ENCODE data around the gene COG5.

Gene COG5

DNA sequence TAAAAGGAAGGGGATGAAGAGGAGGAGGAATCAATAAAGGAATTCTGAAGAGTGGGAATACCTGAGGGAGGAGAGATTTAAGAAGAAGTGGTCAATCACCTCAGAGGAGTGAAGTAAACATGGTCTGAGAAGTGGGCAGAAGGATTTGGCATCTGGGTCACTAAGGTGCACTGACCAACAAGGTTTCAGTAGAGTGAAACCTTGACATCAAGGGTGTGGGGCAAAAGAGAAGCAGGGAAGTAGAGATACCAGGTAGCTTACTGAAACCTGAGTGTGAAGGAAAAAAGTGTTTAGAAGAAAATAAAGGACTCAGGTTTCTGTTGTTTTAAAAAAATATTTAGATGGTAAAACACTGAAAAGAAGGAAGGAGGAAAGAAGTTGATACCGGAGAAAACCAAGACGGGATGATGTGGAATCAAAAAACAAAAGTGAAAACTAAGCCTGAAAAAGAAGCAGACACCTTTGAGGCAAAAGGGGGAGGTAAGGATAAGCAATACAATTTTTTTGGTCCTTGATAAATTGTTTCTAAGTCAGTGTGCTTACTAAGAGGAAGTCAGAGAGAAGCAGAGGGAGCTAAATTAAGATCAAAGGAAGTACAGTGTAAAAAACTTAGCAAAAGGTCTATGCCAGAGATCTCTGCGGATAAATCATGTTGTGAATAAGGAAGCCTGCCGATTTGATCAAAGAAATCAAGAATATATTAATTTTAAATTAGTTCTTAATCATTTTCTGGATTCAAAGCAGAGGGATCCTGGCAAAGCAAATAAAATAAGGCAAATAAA is 231.0 kb downstream of the COG5 start:
- no peak for DNase-seq

- no peak for DNase-seq
Observed at GRCh38 chr7:107330478-107330877, 233.2 kb downstream of the COG5 start.

GRCh38 chr7:107327986-107328569 is 235.6 kb downstream of the COG5 start:
- DNase-seq, result no peak

- DNase-seq, result no peak
Observed at GRCh38 chr7:107326061-107326460, 237.7 kb downstream of the COG5 start.

GRCh38 chr7:107322015-107322414 is 241.7 kb downstream of the COG5 start:
- no peak for DNase-seq

DNA sequence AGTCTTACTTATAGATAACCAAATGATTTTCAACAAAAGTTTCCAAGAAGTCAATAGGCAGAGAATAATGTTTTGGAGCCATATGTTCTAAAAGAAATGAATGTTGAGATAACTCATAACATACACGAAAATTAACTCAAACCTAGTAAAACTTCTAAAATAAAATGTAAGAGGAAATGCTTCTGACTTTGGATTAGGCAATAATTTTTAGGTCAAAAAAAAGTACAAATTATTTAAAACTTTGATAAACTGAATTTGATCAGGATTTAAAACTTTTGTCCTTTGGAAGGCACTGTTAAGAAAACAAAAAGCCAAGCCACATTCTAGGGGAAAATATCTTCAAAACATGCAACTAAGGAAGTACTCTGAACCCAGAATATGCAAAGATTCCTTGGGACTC is 242.1 kb downstream of the COG5 start:
- no peak for DNase-seq

DNA sequence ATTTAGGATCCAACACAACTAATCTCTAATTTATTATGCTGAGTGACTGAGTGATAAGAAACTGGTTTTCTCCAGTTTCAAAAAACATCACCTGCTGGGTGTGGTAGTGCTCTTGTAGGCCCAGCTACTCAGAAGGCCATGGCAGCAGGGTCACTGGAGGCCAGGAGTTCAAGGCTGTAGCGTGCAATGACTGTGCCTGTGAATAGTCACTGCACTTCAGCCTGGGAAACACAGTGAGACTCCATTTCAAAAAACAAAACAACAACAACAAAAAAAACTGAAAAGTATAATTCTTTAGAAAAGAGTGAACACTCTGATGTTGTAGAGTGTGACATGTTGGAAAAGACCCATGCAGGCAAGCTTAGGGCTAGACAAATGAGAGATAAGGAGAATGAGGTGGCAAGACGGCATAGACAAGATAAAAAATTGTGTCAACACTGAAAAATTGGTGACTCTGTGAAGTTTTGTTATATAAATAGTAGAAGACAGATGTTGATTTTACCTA is 243.9 kb downstream of the COG5 start:
- DNase-seq, result no peak

DNA sequence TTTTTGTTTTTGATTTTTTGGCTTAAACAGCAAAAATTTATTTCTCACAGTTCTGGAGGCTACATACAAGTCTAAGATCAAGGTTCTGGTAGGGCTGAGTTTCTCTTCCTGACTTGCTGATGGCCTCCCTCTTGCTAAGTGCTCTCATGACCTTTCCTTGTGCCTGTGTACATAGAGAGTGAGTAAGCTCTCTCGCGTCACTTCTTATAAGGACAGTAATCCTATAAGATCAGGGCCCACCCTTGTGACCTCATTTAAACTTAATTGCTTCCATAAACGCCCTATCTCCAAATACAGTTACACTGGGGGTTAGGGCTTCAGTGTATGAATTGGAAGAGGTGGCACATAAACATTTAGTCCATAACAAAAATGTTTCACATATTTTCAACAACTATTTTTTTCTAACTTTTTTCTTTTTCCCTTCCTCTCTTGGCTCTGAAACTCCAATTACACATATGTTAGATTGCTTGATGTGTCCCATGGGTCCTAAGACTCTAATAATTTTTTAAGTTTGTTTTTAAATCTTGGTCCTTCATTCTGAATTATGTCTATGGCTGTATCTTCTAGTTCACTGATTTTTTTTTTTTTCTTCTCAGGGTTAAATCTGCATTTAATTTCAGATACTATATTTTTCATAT is 245.1 kb downstream of the COG5 start:
- no peak for DNase-seq

DNA sequence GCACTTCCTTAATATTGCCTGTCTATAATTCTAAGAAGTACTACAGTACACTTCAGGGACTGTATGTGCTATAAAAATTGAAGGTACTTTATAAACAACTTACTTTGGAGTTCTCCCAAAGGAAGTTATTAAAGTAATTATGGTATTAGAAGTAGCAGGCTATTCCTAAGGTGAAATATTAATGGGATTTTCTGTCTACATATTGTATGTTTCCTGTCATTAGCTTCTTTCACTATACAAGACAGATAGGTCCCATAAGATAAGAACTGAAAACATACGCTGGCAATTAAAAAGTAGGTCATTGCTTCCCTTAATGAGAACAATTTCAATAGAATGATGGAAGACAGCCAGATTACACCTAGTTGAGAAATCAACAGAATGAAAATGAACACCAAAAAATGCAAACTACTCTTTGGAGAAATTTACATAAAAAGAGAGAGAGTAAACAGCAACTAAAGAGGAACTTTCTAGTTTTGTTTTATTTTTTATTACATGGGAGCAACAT is 248.0 kb downstream of the COG5 start:
- no peak for DNase-seq

GRCh38 chr7:107313355-107313754 is 250.4 kb downstream of the COG5 start:
- DNase-seq, result no peak

- no peak for DNase-seq
Observed at GRCh38 chr7:107312418-107312817, 251.3 kb downstream of the COG5 start.

GRCh38 chr7:107309296-107309695 is 254.4 kb downstream of the COG5 start:
- DNase-seq, result no peak

DNA sequence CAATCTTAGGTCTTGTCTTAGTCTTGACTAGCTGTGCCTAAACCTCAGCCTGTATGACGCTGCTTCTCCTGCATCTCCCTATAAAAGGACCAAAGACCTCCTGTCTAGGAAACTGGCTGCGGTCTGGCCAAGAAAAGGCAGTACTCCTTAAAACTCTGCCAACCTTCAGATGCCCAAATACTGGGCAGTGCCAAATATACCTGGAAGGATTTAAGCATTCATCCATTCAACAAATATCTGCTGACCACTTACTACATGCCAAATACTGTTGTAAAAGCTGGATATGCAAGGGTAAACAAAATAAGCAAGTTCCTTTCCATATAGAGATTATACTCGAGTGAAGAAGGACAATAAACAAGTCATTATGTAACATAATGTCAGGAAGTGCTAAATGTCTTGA is 259.1 kb downstream of the COG5 start:
- no peak for DNase-seq

DNA sequence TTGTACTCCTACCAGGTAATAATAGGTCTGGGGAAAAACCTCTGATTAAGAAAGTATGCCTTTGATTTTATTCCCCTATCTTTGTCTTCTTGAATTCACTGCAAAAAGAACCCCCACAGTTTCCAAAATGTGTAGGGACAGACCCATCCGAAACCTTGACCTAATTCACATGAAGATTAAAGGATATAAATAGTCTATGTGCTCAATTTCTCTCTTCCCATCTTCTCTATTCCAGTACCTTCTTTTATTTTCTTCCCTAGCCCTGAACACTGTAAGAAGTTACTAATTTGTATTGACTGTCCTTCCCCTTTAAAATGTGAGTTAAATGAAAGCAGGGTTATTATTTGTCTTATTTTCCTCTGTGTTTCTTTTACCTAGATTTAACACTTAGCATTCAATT is 259.7 kb downstream of the COG5 start:
- DNase-seq, result no peak

- no peak for DNase-seq
Observed at GRCh38 chr7:107302250-107302847, 261.4 kb downstream of the COG5 start.

DNA sequence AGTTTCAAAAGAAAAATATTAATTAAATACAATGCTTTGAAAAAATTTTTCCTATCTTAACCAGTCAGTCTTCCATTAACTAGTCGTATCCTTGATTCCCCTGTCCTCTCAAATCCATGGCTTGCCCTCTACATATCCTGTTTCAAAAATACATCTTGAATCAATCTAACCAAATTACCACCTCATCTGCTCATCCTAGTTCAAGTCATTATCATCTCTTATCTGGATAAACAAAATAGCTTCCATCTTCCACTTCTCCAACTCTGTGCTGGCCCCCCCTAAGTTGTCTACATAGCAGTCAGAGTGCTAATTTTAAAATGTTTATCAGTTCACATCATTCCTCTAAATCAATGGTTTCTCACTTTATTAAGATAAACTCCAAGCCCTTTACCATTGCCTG is 269.5 kb downstream of the COG5 start:
- no peak for DNase-seq

DNA sequence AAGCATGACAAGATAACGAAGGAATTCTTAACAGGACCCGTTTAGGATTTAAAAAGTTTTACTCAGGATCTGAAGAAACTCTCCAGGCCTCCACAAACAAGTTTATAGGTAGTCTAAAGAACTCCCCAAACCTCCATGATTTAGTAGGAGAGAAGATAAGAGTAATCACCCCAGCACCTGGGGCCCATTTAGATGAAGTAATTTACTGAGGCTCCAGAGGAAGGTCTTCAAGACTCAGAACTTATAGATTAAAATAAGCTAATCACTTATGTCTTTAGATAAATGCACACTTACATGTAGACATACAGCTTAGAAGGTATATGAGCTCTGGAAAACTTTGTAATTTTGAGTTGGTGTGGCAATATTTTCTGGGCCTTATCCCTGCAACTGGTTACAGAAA is 271.1 kb downstream of the COG5 start:
- DNase-seq, result no peak

DNA sequence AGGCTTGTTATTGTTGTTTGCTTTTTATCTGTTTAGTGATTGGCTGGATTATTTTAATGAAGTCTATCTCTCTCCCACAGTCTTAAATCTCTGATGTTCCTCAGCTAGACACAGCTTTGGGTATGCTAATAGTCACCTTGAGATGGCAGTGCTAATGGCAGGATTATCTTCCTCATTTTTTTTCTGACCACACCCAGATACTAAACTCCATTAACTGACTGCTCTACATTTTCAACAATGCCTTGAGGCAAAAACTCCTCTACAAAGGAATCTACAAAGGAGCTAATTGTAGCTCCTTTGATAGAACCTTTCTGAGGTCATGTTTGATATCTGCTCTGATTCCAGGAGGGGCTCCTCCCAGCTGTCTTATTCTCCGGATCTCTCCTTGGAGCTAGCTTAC is 272.3 kb downstream of the COG5 start:
- DNase-seq, result no peak

DNA sequence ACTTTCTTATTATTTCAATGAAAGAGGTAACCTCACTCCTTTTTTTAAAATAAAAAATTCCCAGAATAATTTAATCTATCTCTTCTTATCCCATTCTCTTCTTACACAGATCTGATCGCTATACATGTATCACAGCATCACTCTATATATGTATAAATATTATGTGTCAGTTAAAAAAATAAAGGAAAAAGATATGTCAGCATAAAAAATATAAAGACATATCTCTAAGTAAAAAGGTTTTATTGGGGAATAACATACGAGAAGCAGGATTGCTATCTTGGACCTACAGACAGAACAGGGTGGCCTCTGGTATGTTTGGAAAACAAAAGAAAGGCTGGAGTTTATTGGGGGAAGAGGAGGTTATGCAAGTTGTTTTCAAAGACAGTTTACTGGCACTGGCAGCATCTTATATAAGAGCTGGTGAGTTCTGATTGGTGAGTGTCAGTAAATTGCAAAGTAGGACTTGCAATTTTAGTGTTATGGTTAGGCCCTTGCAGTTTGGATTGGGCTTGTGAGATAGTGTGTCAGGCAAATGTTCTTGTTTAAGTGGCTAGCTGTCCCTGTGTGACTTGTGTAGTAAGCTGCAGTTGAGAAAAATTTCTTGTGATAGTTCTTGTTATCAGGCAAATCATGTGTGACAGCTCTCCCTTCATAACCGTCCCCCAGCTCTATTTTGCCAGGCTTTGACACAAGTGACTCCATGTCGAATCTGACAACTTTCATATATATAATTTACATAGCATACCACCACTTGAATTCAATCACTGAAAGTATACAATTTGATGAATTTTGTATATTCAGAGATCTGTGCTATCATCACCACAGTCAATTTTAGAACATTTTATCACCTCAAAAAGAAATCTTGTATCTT is 276.7 kb downstream of the COG5 start:
- peak in 3 of 51 donors; percentile 3 to 15 (median 3) for DNase-seq

DNA sequence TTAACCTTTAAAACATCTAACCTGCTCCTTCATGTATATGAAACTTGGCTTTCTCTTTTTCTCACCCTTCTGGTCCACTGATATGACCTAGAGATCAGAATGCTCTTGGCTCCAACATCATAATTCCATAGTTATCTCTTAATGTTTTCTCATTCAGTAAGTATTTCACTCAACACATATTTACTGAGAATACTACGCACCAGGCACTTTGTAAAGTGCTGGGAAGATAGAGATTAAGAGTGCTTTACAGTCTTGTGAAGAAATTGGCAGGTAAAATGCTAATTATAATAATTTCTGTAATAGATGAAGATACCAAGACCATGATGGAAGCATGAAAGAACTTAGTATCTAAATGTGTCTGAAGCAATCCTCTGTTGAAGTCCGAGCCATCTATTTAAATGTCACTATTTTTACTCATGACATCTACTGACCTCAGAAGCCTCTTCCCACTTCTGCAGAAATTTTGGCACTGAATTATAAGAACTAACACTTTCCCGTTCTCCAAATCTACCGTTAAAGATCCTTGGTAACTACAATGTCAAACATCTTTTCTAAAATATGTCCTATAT is 278.7 kb downstream of the COG5 start:
- DNase-seq, result no peak

GRCh38 chr7:107277331-107277730 is 286.4 kb downstream of the COG5 start:
- no peak for DNase-seq

Data from hypothalamus (tissue), 51 donors.